HEK293T (cell line): ENCODE data around the gene KCNJ4.

Source experiments
- ELF4 ChIP-seq: fragments of 450-650 bp; IDR thresholded peaks from 2 replicates; pipeline ENCODE4 v1.6.1; 2017; ENCODE audit warnings: antibody characterized with exemption
- FOXA1 ChIP-seq: fragments of 450-650 bp; IDR thresholded peaks from 2 replicates; pipeline ENCODE4 v1.6.1; 2016; ENCODE audit warnings: mild to moderate bottlenecking
- FOXK2 ChIP-seq: fragments of 450-650 bp; IDR thresholded peaks from 2 replicates; pipeline ENCODE4 v1.6.1; 2016; ENCODE audit warnings: mild to moderate bottlenecking
- NFRKB ChIP-seq: fragments of 450-650 bp; IDR thresholded peaks from 2 replicates; pipeline ENCODE4 v1.6.1; 2016; ENCODE audit warnings: mild to moderate bottlenecking, moderate library complexity
- SP1 ChIP-seq: fragments of 450-650 bp; IDR thresholded peaks from 2 replicates; pipeline ENCODE4 v1.6.1; 2017
- ZNF384 ChIP-seq: fragments of 450-650 bp; IDR thresholded peaks from 2 replicates; pipeline ENCODE4 v1.6.1; 2016

GRCh38 chr22:38427465-38427864, 27.5 kb downstream of the KCNJ4 start:
- no peak for TF ChIP-seq ELF4
- TF ChIP-seq ZNF384, result no peak
- TF ChIP-seq SP1, result no peak
- no peak for TF ChIP-seq FOXA1
- TF ChIP-seq NFRKB, result no peak
- no peak for TF ChIP-seq FOXK2
